ENCODE results near the gene NEK10.

DNA sequence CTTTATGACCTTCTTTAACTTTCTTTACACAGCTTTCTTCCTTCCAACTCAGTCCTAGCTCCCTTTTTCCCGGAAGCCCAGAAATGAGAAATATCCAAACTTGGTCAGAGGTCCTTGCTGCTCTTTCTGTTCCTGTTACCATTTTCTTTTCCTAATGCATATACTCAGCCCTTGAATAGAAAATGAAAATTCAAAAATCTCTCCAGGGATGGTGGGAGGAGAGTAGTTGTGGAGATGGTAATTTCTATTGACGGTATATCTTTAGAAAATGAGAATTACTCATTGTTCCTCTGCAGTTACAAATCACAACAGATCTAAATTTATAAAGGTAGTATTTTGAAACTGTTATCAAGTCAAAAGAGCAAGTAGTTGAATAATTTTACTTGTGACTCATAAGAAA lies 255.1 kb downstream of the NEK10 start:
- TF ChIP-seq, protein P1, sequence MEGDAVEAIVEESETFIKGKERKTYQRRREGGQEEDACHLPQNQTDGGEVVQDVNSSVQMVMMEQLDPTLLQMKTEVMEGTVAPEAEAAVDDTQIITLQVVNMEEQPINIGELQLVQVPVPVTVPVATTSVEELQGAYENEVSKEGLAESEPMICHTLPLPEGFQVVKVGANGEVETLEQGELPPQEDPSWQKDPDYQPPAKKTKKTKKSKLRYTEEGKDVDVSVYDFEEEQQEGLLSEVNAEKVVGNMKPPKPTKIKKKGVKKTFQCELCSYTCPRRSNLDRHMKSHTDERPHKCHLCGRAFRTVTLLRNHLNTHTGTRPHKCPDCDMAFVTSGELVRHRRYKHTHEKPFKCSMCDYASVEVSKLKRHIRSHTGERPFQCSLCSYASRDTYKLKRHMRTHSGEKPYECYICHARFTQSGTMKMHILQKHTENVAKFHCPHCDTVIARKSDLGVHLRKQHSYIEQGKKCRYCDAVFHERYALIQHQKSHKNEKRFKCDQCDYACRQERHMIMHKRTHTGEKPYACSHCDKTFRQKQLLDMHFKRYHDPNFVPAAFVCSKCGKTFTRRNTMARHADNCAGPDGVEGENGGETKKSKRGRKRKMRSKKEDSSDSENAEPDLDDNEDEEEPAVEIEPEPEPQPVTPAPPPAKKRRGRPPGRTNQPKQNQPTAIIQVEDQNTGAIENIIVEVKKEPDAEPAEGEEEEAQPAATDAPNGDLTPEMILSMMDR (IDR thresholded peaks at IDR 0.05), result no peak
- TF ChIP-seq POLR2A (IDR thresholded peaks at IDR 0.05), result no peak

Measured in ovary (tissue), 3 donors.